Measurements from ENCODE around the gene NCAPH2.

Gene NCAPH2

GRCh38 chr22:50502628-50503474 lies 5.2 kb upstream of the NCAPH2 start:
- H3K27ac ChIP-seq: no peak overlapping the region
- in situ Hi-C loops (cut with HindIII; ENCODE audit: low pct_ligation_motif_present, low sequenced_read_pairs): no loop called here
- DNase-seq: no peak
- TF ChIP-seq, protein P1, sequence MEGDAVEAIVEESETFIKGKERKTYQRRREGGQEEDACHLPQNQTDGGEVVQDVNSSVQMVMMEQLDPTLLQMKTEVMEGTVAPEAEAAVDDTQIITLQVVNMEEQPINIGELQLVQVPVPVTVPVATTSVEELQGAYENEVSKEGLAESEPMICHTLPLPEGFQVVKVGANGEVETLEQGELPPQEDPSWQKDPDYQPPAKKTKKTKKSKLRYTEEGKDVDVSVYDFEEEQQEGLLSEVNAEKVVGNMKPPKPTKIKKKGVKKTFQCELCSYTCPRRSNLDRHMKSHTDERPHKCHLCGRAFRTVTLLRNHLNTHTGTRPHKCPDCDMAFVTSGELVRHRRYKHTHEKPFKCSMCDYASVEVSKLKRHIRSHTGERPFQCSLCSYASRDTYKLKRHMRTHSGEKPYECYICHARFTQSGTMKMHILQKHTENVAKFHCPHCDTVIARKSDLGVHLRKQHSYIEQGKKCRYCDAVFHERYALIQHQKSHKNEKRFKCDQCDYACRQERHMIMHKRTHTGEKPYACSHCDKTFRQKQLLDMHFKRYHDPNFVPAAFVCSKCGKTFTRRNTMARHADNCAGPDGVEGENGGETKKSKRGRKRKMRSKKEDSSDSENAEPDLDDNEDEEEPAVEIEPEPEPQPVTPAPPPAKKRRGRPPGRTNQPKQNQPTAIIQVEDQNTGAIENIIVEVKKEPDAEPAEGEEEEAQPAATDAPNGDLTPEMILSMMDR (IDR thresholded peaks at IDR 0.05; ENCODE audit: low read depth, low read length, missing control alignments): no peak
- H3K4me3 ChIP-seq (ENCODE audit: low read depth, low read length): no peak overlapping the region
- peaks cover 25% of the 10 kb centered on the region for H3K36me3 ChIP-seq (replicated peaks)
- H3K27me3 ChIP-seq (replicated peaks): no peaks in the 10 kb centered on the region

DNA sequence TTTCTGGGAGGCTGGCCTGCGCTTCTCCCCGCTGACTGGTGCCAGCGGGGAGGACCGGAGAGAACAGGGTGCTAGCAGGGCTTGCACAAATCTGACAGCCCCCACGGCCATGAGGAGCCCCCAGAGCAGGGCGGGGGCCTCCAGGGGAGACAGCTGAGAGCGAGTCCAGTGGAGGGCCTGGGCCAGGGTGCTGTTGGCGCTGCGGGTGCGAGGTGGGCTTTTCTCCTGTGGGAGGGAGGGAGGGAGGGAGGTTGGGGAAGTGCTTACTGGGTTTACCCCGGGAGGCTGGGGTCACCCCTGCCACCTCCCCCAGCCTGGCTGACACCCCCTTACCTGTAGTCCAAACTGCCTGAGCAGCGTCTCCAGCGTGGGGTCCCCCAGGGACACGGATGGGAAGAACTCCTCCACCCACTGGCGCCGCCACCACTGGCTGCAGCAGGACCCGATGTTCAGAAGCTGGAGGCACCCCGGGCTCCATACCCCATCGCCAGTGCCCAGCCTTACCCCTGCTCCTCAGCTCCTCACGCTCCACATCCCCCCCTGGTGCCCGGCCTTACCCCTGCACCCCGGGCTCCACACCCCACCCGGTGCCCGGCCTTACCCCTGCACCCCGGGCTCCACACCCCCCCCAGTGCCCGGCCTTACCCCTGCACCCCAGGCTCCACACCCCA lies 4.4 kb upstream of the NCAPH2 start:
- Histone ChIP-seq H3K36me3 (replicated peaks) (peaks cover 25% of the 10 kb centered on the region), H3K27me3 (replicated peaks) (no peaks in the 10 kb centered on the region), H3K4me3 (ENCODE audit: low read depth, low read length) (no peak overlapping the region), H3K27ac (no peak overlapping the region)
- in situ Hi-C loops (cut with HindIII; ENCODE audit: low pct_ligation_motif_present, low sequenced_read_pairs): no loop called here
- TF ChIP-seq, protein P1 (IDR thresholded peaks at IDR 0.05; ENCODE audit: low read depth, low read length, missing control alignments): peak; percentile 30
- DNase-seq: no peak

DNA sequence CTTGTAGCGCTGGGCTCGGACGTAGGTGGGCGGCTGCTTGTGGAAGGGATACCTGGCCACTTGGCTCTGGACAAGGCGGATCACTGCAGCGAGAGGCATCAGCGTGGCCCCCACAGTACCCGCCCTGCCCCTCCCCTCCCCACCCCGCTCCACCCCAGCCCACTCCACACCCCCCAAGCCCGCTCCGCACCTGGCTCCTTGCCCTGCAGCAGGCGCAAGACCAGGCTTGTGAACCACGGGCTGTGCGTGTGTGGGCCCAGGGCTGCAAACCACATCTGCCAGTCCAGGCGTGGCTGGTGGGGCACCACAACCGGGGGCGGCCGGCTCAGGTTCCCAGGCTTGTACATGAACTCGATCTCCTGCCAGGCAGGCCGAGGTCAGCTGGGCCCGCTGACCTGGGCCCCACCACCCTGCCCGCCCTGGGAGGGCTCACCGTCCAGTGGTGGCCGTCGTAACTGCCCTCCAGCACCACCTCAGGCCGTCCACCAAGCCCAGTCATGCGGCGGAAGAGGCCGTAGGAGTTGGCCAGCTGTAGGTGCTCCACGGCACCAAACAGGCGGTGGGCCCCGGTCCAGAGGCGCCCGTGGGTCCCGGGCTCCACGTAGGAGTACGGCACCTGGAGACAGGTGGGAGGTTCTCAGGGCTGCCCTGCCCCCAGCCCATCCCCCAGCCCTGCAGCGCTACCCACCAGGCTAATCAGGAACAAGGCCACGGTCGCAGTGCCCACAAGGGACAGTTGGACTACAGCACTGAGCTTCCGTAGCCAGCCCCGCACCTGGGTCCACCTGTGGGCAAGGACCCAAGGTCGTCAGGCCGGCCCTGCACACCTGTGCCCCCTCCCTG lies 3.4 kb upstream of the NCAPH2 start:
- Histone ChIP-seq H3K36me3 (replicated peaks) (peaks cover 25% of the 10 kb centered on the region), H3K27me3 (replicated peaks) (no peaks in the 10 kb centered on the region), H3K27ac (no peak overlapping the region), H3K4me3 (ENCODE audit: low read depth, low read length) (no peak overlapping the region)
- in situ Hi-C loops (cut with HindIII; ENCODE audit: low pct_ligation_motif_present, low sequenced_read_pairs): no loop called here
- TF ChIP-seq, protein P1 (IDR thresholded peaks at IDR 0.05; ENCODE audit: low read depth, low read length, missing control alignments): no peak
- no peak for DNase-seq

DNA sequence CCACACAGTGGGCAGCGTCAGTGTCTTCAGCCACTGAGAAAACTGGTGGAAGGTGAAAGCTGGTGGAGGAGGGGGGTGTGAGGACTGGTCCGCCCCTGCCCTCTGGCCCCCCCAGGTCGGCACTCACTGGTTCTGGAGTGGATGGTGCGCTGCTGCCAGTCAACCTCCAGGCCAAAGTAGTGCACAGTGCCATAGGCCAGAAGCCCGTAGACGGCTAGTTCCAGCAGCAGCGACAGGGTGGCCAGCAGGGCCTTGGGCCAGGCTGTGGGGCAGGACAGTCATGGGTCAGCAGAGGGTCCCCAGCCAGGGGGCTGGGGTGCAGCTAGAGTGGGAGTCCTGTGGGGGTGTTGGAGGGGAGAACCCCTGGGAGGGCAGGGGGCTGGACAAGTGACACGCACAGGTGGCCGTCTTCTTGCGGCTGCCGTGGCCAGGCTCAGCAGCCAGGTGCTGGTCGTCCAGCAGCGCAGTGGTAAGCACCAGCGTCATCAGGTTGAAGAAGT lies 2.7 kb upstream of the NCAPH2 start:
- TF ChIP-seq, protein P1 (IDR thresholded peaks at IDR 0.05; ENCODE audit: low read depth, low read length, missing control alignments): no peak
- Histone ChIP-seq H3K4me3 (ENCODE audit: low read depth, low read length) (no peak overlapping the region), H3K27me3 (replicated peaks) (no peaks in the 10 kb centered on the region), H3K36me3 (replicated peaks) (peaks cover 25% of the 10 kb centered on the region), H3K27ac (no peak overlapping the region)
- DNase-seq: no peak
- in situ Hi-C loops (cut with HindIII; ENCODE audit: low pct_ligation_motif_present, low sequenced_read_pairs): no loop called here

DNA sequence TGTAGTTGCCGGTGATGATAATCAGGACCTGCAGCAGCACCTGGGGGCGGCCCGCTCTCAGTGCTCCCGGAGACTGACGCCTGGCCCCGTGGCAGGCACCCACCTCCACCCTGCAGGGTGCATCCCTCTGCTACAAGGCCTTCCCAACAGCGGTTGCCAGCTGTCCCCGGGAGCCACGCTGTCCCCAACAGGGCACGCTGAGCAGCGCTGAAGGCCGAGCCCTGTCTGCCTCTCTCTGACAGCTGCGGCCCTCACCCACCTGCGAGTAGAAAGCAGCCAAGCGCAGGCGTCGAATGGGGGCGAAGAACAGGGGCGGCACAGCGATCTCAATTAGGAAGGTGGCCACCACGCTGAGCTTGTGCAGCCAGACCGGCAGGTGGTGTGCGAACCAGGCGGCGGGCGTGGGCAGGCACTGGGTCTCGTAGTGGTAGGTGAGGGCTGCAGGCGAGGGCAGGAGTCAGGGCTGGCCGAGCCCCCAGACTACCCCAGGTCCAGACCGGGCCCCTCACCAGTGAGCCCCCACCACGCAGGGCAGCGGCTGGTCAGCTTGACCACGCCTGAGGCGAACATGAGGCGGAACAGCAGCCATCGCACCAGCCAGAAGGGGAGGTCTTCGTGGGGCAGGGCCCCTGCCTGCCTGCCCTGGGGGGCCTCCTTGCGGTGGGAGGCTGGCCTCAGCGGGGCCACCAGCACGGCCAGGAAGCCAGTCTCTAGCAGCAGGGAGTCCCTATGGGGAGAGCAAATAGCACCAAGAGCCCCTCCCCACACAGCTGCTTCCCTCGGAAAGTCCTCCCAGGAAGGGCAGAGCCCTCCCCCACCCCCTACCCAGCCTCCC lies 2.0 kb upstream of the NCAPH2 start:
- in situ Hi-C loops (cut with HindIII; ENCODE audit: low pct_ligation_motif_present, low sequenced_read_pairs): no loop called here
- H3K27ac ChIP-seq: no peak overlapping the region

More for the DNA sequence above, 2.0 kb upstream of the NCAPH2 start:
- Histone ChIP-seq H3K27me3 (replicated peaks) (no peaks in the 10 kb centered on the region), H3K4me3 (ENCODE audit: low read depth, low read length) (peak overlapping the region; percentile 98), H3K36me3 (replicated peaks) (peaks cover 25% of the 10 kb centered on the region)
- no peak for DNase-seq
- TF ChIP-seq, protein P1 (IDR thresholded peaks at IDR 0.05; ENCODE audit: low read depth, low read length, missing control alignments): no peak
